H1 (cell line): ENCODE results near the gene TDRD9. TPM values are rescaled to one million over a fixed set of nuclear protein-coding genes. Genes with fewer than 3 reads are reported as not detected.

ENCODE experiments used
- CTCF ChIA-PET: fragments of 300-600 bp; sonication (Branson Sonifier 250); formaldehyde crosslinking; loops from one replicate; lab custom pipeline; 2021; ENCODE audit not compliant: partially characterized antibody; lab: Charles Lee
- POLR2A ChIA-PET: fragments of 300-600 bp; sonication (Branson Sonifier 250); formaldehyde crosslinking; loops from one replicate; lab custom pipeline; 2021; ENCODE audit warnings: inconsistent platforms; ENCODE audit not compliant: partially characterized antibody; lab: Charles Lee
- DNase-seq, 2 experiments: peaks; one replicate each; pipeline versions ENCODE4 v3.0.0 to v3.0.0-alpha.2; 2010 to 2022; ENCODE audit warnings: low spot score in 2 of 2, low read depth in 1 of 2, mixed read lengths in 1 of 2
- FAIRE-seq: peaks from 2 replicates; lab custom pipeline; 2011; peaks lifted over from hg19 to GRCh38; lab: Jason Lieb, UNC
- H2AFZ ChIP-seq: 2 replicates; pipeline ENCODE4 v1.8.1; 2012; ENCODE audit warnings: low read length, inconsistent platforms
- H2AK5ac ChIP-seq: 2 replicates; pipeline ENCODE4 v1.6.1; 2013; ENCODE audit warnings: low read depth, low read length
- H2BK120ac ChIP-seq: replicated peaks from 2 replicates; pipeline ENCODE3; 2013; ENCODE audit warnings: low read depth, low read length, inconsistent platforms
- H2BK12ac ChIP-seq: 2 replicates; pipeline ENCODE4 v1.6.1; 2013; ENCODE audit warnings: low read depth, low read length
- H2BK15ac ChIP-seq: 2 replicates; pipeline ENCODE4 v1.6.1; 2013; ENCODE audit warnings: low read length
- H2BK20ac ChIP-seq: 2 replicates; pipeline ENCODE4 v1.6.1; 2013; ENCODE audit warnings: low read length
- H2BK5ac ChIP-seq: 2 replicates; pipeline ENCODE4 v1.6.1; 2013; ENCODE audit warnings: low read depth, low read length
- H3K14ac ChIP-seq: 2 replicates; pipeline ENCODE4 v1.6.1; 2013; ENCODE audit warnings: inconsistent platforms; ENCODE audit not compliant: insufficient read length
- H3K18ac ChIP-seq: 2 replicates; pipeline ENCODE4 v1.6.1; 2013; ENCODE audit warnings: low read length; ENCODE audit errors: extremely low read depth
- H3K23ac ChIP-seq: 2 replicates; pipeline ENCODE4 v1.6.1; 2013; ENCODE audit warnings: inconsistent platforms; ENCODE audit not compliant: insufficient read length
- H3K23me2 ChIP-seq: 2 replicates; pipeline ENCODE4 v1.6.1; 2013; ENCODE audit warnings: low read depth, low read length
- H3K27ac ChIP-seq: 2 replicates; pipeline ENCODE4 v1.6.1; 2011; ENCODE audit warnings: low read depth, low read length, inconsistent platforms
- H3K27me3 ChIP-seq, 4 experiments: replicated peaks in 1 of 4; 1 replicate in 1 of 4; 2 replicates in 3 of 4; pipeline versions ENCODE4 v1.6.1 to v1.8.1; 2011 to 2013; ENCODE audit warnings: low read length in 3 of 4, mild to moderate bottlenecking in 3 of 4, inconsistent platforms in 2 of 4, mixed read lengths in 2 of 4, moderate library complexity in 1 of 4; ENCODE audit not compliant: control insufficient read depth in 3 of 4, insufficient read depth in 3 of 4; ENCODE audit errors: extremely low read depth in 1 of 4
- H3K36me3 ChIP-seq, 4 experiments: 2 replicates each; pipeline versions ENCODE4 v1.6.1 to v1.8.1; 2011 to 2013; ENCODE audit warnings: mild to moderate bottlenecking in 4 of 4, low read length in 3 of 4, moderate library complexity in 2 of 4, control low read depth in 1 of 4, inconsistent platforms in 1 of 4; ENCODE audit not compliant: insufficient read depth in 4 of 4, control insufficient read depth in 2 of 4
- H3K4ac ChIP-seq: replicated peaks from 2 replicates; pipeline ENCODE3; 2013; ENCODE audit warnings: low read length, low read depth, mixed read lengths, inconsistent platforms; ENCODE audit not compliant: insufficient read length
- H3K4me1 ChIP-seq, 4 experiments: replicated peaks in 1 of 4; 1 replicate in 1 of 4; 2 replicates in 3 of 4; pipeline versions ENCODE4 v1.6.1 to v1.8.1; 2011 to 2013; ENCODE audit warnings: low read length in 3 of 4, inconsistent platforms in 2 of 4, mixed read lengths in 1 of 4; ENCODE audit not compliant: insufficient read depth in 4 of 4, control insufficient read depth in 3 of 4
- H3K4me2 ChIP-seq, 2 experiments: 2 replicates each; pipeline versions ENCODE4 v1.6.1 to v1.8.1; 2011 to 2013; ENCODE audit warnings: low read depth in 2 of 2, low read length in 2 of 2, control low read depth in 1 of 2, inconsistent platforms in 1 of 2, mild to moderate bottlenecking in 1 of 2; ENCODE audit not compliant: insufficient read depth in 1 of 2
- H3K4me3 ChIP-seq, 4 experiments: fragments of 200-600, 300-600 bp in 1 of 4; sonication (generic), shearing (Covaris generic), sonication (Bioruptor Twin) in 1 of 4; 2 replicates each; pipeline versions ENCODE4 v1.5.1 to v1.8.1; 2011 to 2016; ENCODE audit warnings: low read length in 4 of 4, low read depth in 3 of 4, control low read depth in 2 of 4, inconsistent platforms in 2 of 4, mild to moderate bottlenecking in 2 of 4, mixed read lengths in 1 of 4, moderate library complexity in 1 of 4; ENCODE audit not compliant: insufficient read depth in 2 of 4; ENCODE audit errors: extremely low read depth in 1 of 4
- H3K56ac ChIP-seq: replicated peaks from 2 replicates; pipeline ENCODE3; 2013; ENCODE audit warnings: low read depth, mild to moderate bottlenecking, mixed read lengths, low read length, inconsistent platforms; ENCODE audit not compliant: insufficient read length
- H3K79me1 ChIP-seq: 2 replicates; pipeline ENCODE4 v1.6.1; 2013; ENCODE audit warnings: low read depth, low read length, control low read depth
- H3K79me2 ChIP-seq, 2 experiments: 2 replicates each; pipeline versions ENCODE4 v1.6.1 to v1.8.1; 2012 to 2013; ENCODE audit warnings: low read length in 2 of 2, mild to moderate bottlenecking in 2 of 2, inconsistent platforms in 1 of 2; ENCODE audit not compliant: insufficient read depth in 2 of 2, control insufficient read depth in 1 of 2
- H3K9ac ChIP-seq, 4 experiments: replicated peaks in 1 of 4; 1 replicate in 1 of 4; 2 replicates in 3 of 4; pipeline versions ENCODE4 v1.6.1 to v1.8.1; 2011 to 2013; ENCODE audit warnings: low read depth in 3 of 4, low read length in 3 of 4, control low read depth in 2 of 4, mild to moderate bottlenecking in 2 of 4, moderate library complexity in 2 of 4, inconsistent platforms in 1 of 4; ENCODE audit errors: extremely low read depth in 1 of 4
- H3K9me3 ChIP-seq, 2 experiments: 2 replicates each; pipeline versions ENCODE4 v1.6.1 to v1.8.1; 2012 to 2013; ENCODE audit warnings: mild to moderate bottlenecking in 2 of 2, moderate library complexity in 2 of 2, control low read depth in 1 of 2, inconsistent platforms in 1 of 2, low read depth in 1 of 2, low read length in 1 of 2, mixed read lengths in 1 of 2; ENCODE audit not compliant: insufficient read depth in 2 of 2
- H4K20me1 ChIP-seq, 2 experiments: replicated peaks in 1 of 2; 2 replicates each; pipeline versions ENCODE3 to v1.8.1; 2011 to 2013; ENCODE audit warnings: inconsistent platforms in 2 of 2, low read length in 2 of 2, mild to moderate bottlenecking in 1 of 2; ENCODE audit not compliant: insufficient read depth in 2 of 2, control insufficient read depth in 1 of 2
- H4K5ac ChIP-seq: 2 replicates; pipeline ENCODE4 v1.6.1; 2013; ENCODE audit warnings: low read length, low read depth, mixed read lengths, inconsistent platforms; ENCODE audit not compliant: insufficient read length
- H4K8ac ChIP-seq: 2 replicates; pipeline ENCODE4 v1.8.0; 2013; ENCODE audit warnings: mild to moderate bottlenecking, moderate library complexity, low read length, inconsistent platforms; ENCODE audit not compliant: insufficient read depth; ENCODE audit errors: extremely low read depth
- H4K91ac ChIP-seq: replicated peaks from 2 replicates; pipeline ENCODE3; 2013; ENCODE audit warnings: low read length, mixed read lengths, inconsistent platforms; ENCODE audit not compliant: insufficient read length
- CBX8 ChIP-seq: fragments of 300-800, 300-1000 bp; sonication (generic); IDR thresholded peaks from 2 replicates; pipeline ENCODE4 v1.7.1; 2016; ENCODE audit warnings: low read depth, low read length, borderline replicate concordance
- CHD1 ChIP-seq: IDR thresholded peaks from 2 replicates; pipeline ENCODE4 v1.6.1; 2012; ENCODE audit warnings: low read depth, low read length, improper control_type of control experiment
- EP300 ChIP-seq, 2 experiments: IDR thresholded peaks; 1 replicate in 1 of 2; 2 replicates in 1 of 2; pipeline ENCODE4 v1.6.1; 2011 to 2012; ENCODE audit warnings: low read depth in 2 of 2, low read length in 2 of 2, mild to moderate bottlenecking in 2 of 2, borderline replicate concordance in 1 of 2, inconsistent platforms in 1 of 2, moderate library complexity in 1 of 2
- MAFK ChIP-seq: IDR thresholded peaks from 2 replicates; pipeline ENCODE4 v1.6.1; 2012; ENCODE audit warnings: low read depth, mild to moderate bottlenecking, improper control_type of control experiment, low read length
- TAF1 ChIP-seq: IDR thresholded peaks from 2 replicates; pipeline ENCODE4 v1.6.1; 2011; ENCODE audit warnings: mild to moderate bottlenecking, low read depth, low read length
- WGBS, 2 experiments: shearing (Covaris generic) in 1 of 2; methylation state at CpG; one replicate each; pipeline versions ENCODE4 v1.1.6 to v1.1.7; 2013 to 2015; ENCODE audit warnings: low lambda C conversion rate in 2 of 2, mixed read lengths in 2 of 2, inconsistent platforms in 1 of 2, low coverage in 1 of 2, missing lambda C conversion rate in 1 of 2; ENCODE audit not compliant: insufficient replicate concordance in 2 of 2, insufficient coverage in 1 of 2, insufficient read length in 1 of 2; ENCODE audit errors: extremely low coverage in 1 of 2, missing lambda C conversion rate in 1 of 2; 5-methylcytosine and 5-hydroxymethylcytosine counted together
- polyA plus RNA-seq, 7 experiments: library from polyadenylated mRNA; depleted of rRNA in 3 of 7; stranded (reverse) in 5 of 7; unstranded in 2 of 7; fragments of >200 nt in 5 of 7; fragments of 200-250 nt in 2 of 7; gene quantifications; 1 replicate in 5 of 7; 2 replicates in 1 of 7; 4 replicates in 1 of 7; pipeline versions ENCODE4 v1.2.1 to v1.2.3, GENCODE V29; 2011 to 2013; ENCODE audit warnings: missing spikeins in 2 of 7, mixed read lengths in 2 of 7
- total RNA-seq: library from RNA; stranded (reverse); fragmentation: NEBNext Ultra II Directional; extraction: Animal tissue kit (Norgen Biotek cat#: 25700); gene quantifications from 2 replicates; pipeline ENCODE4 v1.2.1, GENCODE V29; 2021

TDRD9 gene
- total and polyA plus RNA-seq, 2 of the 8 experiments (the other 6 are each of a cell fraction or from before 2014, with no cell fraction given), result not detected

DNA sequence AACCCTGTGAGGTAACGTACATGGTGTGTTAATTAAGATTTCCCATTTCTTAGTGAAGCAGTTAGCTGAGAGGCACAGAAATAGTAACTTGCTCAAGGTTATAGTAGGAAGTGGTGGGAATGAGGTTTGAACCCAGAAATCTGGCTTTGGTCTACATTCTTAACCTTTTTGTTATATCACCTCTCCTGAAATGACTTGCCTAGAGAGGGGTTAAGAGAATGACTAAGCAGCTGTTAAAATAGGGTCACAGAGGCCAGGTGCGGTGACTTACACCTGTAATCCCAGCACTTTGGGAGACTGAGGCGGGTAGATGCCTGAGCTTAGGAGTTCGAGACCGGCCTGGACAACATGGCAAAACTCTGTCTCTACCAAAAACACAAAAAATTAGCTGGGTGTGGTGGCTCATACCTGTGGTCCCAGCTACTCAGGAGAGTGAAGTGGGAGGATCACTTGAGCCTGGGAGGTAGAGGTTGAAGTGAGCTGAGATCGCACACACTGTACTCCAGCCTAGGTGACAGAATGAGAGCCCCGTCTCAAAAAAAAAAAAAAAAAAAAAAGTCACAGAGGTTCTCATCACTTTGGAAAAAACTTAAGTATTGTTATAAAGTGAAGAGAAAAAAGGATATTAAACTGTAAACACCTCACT, 71.7 kb downstream of the TDRD9 start:
- Histone ChIP-seq H2AFZ (no peak overlapping the region), H3K18ac (no peak overlapping the region), H2BK20ac (no peak overlapping the region), H4K8ac (no peak overlapping the region), H4K20me1 (no peaks in the 10 kb centered on the region), H3K4me2 (no peak overlapping the region), H2BK15ac (no peak overlapping the region), H3K14ac (no peak overlapping the region), H4K91ac (no peak overlapping the region), H3K4ac (no peak overlapping the region), H3K23me2 (no peaks in the 10 kb centered on the region), H3K56ac (no peak overlapping the region), H3K23ac (no peak overlapping the region), H3K9ac (no peak overlapping the region), H3K79me2 (no peaks in the 10 kb centered on the region), H3K79me1 (no peaks in the 10 kb centered on the region), H2BK5ac (no peak overlapping the region), H2AK5ac (no peak overlapping the region), H3K4me1 (no peaks in the 10 kb centered on the region), H3K9me3 (no peaks in the 10 kb centered on the region), H2BK120ac (no peak overlapping the region), H3K27ac (no peak overlapping the region), H4K5ac (no peak overlapping the region), H3K4me3 (no peak overlapping the region), H3K36me3 (no peaks in the 10 kb centered on the region), H3K27me3 (no peaks in the 10 kb centered on the region; a peak in 1 of 7 replicates), H2BK12ac (no peak overlapping the region)
- WGBS, 2 experiments, result 86% methylated on average over 7 of the region's 7 CpGs; no CpG with 5 or more reads in 1 of the 2 experiments
- DNase-seq, result no peak
- ChIA-PET CTCF (interaction anchor here (0.5 to 2.0 kb wide), 8 partner anchors 8 to 225 kb away, joined by 3 to 8 read pairs (median 3); no protein-coding TSS in a partner anchor), POLR2A (interaction anchor here (0.7 to 1.4 kb wide), 2 partner anchors 9 to 284 kb away, joined by 3 to 4 read pairs; partner anchors contain the start of genes XRCC3 and ZFYVE21)
- no peak for FAIRE-seq
- TF ChIP-seq TAF1 (no peak), CBX8 (no peak), MAFK (no peak), EP300 (IDR thresholded peaks at IDR 0.05; ENCODE audit: borderline replicate concordance in 1 of 2, low read depth in 2 of 2, low read length in 2 of 2) (no peak), CHD1 (no peak)
